HepG2 (cell line): ENCODE data around the gene TEKT3.

Source experiments
- CBX2 ChIP-seq, 2 experiments: fragments of 200-600 bp in 1 of 2; sonication (generic); formaldehyde crosslinking in 1 of 2; IDR thresholded peaks; 2 replicates each; pipeline versions ENCODE4 v1.7.0 to v1.8.1; 2018 to 2022; ENCODE audit warnings: low read depth in 2 of 2, low read length in 1 of 2, mild to moderate bottlenecking in 1 of 2, missing genetic modification reagents in 1 of 2
- ETV6 ChIP-seq: sonication (generic); formaldehyde crosslinking; conservative IDR thresholded peaks from 2 replicates; pipeline ENCODE4 v1.4.0; 2020; ENCODE audit warnings: missing genetic modification reagents
- SIN3A ChIP-seq: IDR thresholded peaks from 2 replicates; pipeline ENCODE4 v1.6.1; 2011; ENCODE audit warnings: low read depth, mild to moderate bottlenecking, control low read depth, low read length, borderline replicate concordance
- ZNF256 ChIP-seq: sonication (generic); formaldehyde crosslinking; conservative IDR thresholded peaks from 2 replicates; pipeline ENCODE4 v1.4.0; 2020; ENCODE audit warnings: missing genetic modification reagents
- ZNF547 ChIP-seq: sonication (generic); formaldehyde crosslinking; IDR thresholded peaks from 2 replicates; pipeline ENCODE4 v1.5.1; 2020; ENCODE audit warnings: mild to moderate bottlenecking, missing genetic modification reagents
- ZNF556 ChIP-seq: sonication (generic); formaldehyde crosslinking; IDR thresholded peaks from 2 replicates; pipeline ENCODE4 v1.4.0; 2020; ENCODE audit warnings: mild to moderate bottlenecking, missing genetic modification reagents, borderline replicate concordance
- TF ChIP-seq, protein P1 (sequence below): sonication (generic); formaldehyde crosslinking; IDR thresholded peaks from 2 replicates; pipeline ENCODE4 v1.4.0; 2020; ENCODE audit warnings: missing genetic modification reagents

GRCh38 chr17:15271741-15272140, 69.7 kb downstream of the TEKT3 start:
- TF ChIP-seq CBX2 (IDR thresholded peaks at IDR 0.05; ENCODE audit: low read depth, low read length), result no peak
- TF ChIP-seq CBX2 (CRISPR knock-in tag; IDR thresholded peaks at IDR 0.05; ENCODE audit: low read depth), result no peak
- TF ChIP-seq ZNF556 (CRISPR knock-in tag), result no peak
- TF ChIP-seq, protein P1, sequence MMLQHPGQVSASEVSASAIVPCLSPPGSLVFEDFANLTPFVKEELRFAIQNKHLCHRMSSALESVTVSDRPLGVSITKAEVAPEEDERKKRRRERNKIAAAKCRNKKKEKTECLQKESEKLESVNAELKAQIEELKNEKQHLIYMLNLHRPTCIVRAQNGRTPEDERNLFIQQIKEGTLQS (CRISPR knock-in tag), result no peak
- no peak for TF ChIP-seq ZNF547
- TF ChIP-seq SIN3A, result no peak
- TF ChIP-seq ZNF256 (CRISPR knock-in tag), result no peak
- no peak for TF ChIP-seq ETV6 (CRISPR knock-in tag)
